Spleen (tissue), 11 donors: Measurements from ENCODE around the gene LIMA1. TPM values are rescaled to one million over a fixed set of nuclear protein-coding genes. Genes with fewer than 3 reads are reported as not detected.

Experiments
- DNase-seq: peaks from one replicate; pipeline ENCODE4 v3.0.0-alpha.2; 2020
- H3K27ac ChIP-seq, 8 donors: fragments of 200-600 bp; sonication (generic) in 7 of 8; 1 replicate in 4 of 8; 2 replicates in 4 of 8; pipeline versions ENCODE4 v1.5.0 to v1.8.0; 2016 to 2021; ENCODE audit warnings: inconsistent platforms in 4 of 8, mild to moderate bottlenecking in 4 of 8, moderate library complexity in 1 of 8
- H3K27me3 ChIP-seq, 7 donors: fragments of 200-600 bp; sonication (generic) in 6 of 7; replicated peaks in 1 of 7; 1 replicate in 4 of 7; 2 replicates in 3 of 7; pipeline versions ENCODE4 v1.5.0 to v1.8.0; 2016 to 2021; ENCODE audit warnings: inconsistent platforms in 3 of 7, mild to moderate bottlenecking in 1 of 7
- H3K36me3 ChIP-seq, 6 donors: fragments of 200-600 bp; sonication (generic) in 5 of 6; 1 replicate in 4 of 6; 2 replicates in 2 of 6; pipeline versions ENCODE4 v1.5.0 to v1.8.0; 2016 to 2021; ENCODE audit warnings: inconsistent platforms in 2 of 6
- H3K4me1 ChIP-seq, 6 donors: fragments of 200-600 bp; sonication (generic) in 5 of 6; 1 replicate in 3 of 6; 2 replicates in 3 of 6; pipeline versions ENCODE4 v1.5.0 to v1.8.0; 2016 to 2021; ENCODE audit warnings: inconsistent platforms in 3 of 6
- H3K4me3 ChIP-seq, 8 donors: fragments of 200-600 bp; sonication (generic) in 7 of 8; 1 replicate in 4 of 8; 2 replicates in 4 of 8; pipeline versions ENCODE4 v1.5.0 to v1.8.0; 2016 to 2021; ENCODE audit warnings: inconsistent platforms in 4 of 8, mild to moderate bottlenecking in 4 of 8, moderate library complexity in 2 of 8
- H3K9me3 ChIP-seq, 8 donors: fragments of 200-600 bp; sonication (generic) in 7 of 8; 1 replicate in 4 of 8; 2 replicates in 4 of 8; pipeline versions ENCODE4 v1.5.0 to v1.8.0; 2016 to 2021; ENCODE audit warnings: inconsistent platforms in 4 of 8
- CTCF ChIP-seq, 11 experiments: fragments of 200-600 bp in 7 of 11; fragments of 450-650 bp in 4 of 11; sonication (generic) in 4 of 11; IDR thresholded peaks in 8 of 11; conservative IDR thresholded peaks in 3 of 11; 1 replicate in 7 of 11; 2 replicates in 4 of 11; pipeline versions ENCODE4 v1.4.0 to v1.8.0; 2016 to 2021; ENCODE audit warnings: antibody characterized with exemption in 11 of 11, inconsistent platforms in 4 of 11, mild to moderate bottlenecking in 1 of 11
- POLR2A ChIP-seq, 3 donors: fragments of 450-650 bp; IDR thresholded peaks; one replicate each; pipeline ENCODE4 v1.5.1; 2017; ENCODE audit warnings: antibody characterized with exemption in 3 of 3, mild to moderate bottlenecking in 1 of 3
- POLR2AphosphoS5 ChIP-seq, 3 donors: sonication (generic); formaldehyde crosslinking; IDR thresholded peaks; one replicate each; pipeline ENCODE4 v1.5.1; 2017; ENCODE audit warnings: antibody characterized with exemption in 3 of 3
- WGBS, 5 donors: extraction: QIAGEN DNeasy Blood & Tissue Kit in 3 of 5; methylation state at CpG; one replicate each; pipeline versions ENCODE4 v1.1.5 to v1.1.7; 2013 to 2018; 5-methylcytosine and 5-hydroxymethylcytosine counted together
- intact Hi-C: fragments of 100-400 bp; cut with DNase I; formaldehyde crosslinking; loops from one replicate; pipeline ENCODE4 v1.15.0; 2023; ENCODE audit warnings: low total_unique reads
- microRNA-seq, 3 donors: library from miRNA; unstranded; fragments of <30 nt; microRNA quantifications; one replicate each; pipeline versions ENCODE4 to v1.1.0, GENCODE V29; 2019 to 2020
- polyA plus RNA-seq, 3 donors: library from polyadenylated mRNA; stranded (reverse); fragments of 200-250 nt; gene quantifications; one replicate each; pipeline ENCODE4 v1.2.1, GENCODE V29; 2013
- small RNA-seq, 4 donors: library from RNA; depleted of rRNA; stranded (forward); fragments of <200 nt; gene quantifications; one replicate each; pipeline ENCODE3, GENCODE V24; 2016
- total RNA-seq, 7 donors: library from RNA; depleted of rRNA in 3 of 7; stranded (reverse); fragments of >200 nt in 3 of 7; fragmentation: NEBNext Ultra II Directional in 4 of 7; extraction: Animal tissue kit (Norgen Biotek cat#: 25700) in 4 of 7; gene quantifications; one replicate each; pipeline versions ENCODE4 v1.1.0 to v1.2.1, GENCODE V29; 2016 to 2021
- donor health status: healthy with polysubstance abuse.
- donor health status: DM: no; HTN: no; CAD: no; lungs with moderate emphysema.
- donor health status: DM: no; HTN: no; CAD: no.
- donor health status: Bipolar disorder and iron deficiency.
- donor health status: healthy.
- donor health status: DM: no; HTN: no; CAD: no.
- donor health status: DM: yes; HTN: yes; CAD: no.

Gene LIMA1
- total and polyA plus RNA-seq, 10 donors: 15.3 to 102 (median 61.2) TPM

DNA sequence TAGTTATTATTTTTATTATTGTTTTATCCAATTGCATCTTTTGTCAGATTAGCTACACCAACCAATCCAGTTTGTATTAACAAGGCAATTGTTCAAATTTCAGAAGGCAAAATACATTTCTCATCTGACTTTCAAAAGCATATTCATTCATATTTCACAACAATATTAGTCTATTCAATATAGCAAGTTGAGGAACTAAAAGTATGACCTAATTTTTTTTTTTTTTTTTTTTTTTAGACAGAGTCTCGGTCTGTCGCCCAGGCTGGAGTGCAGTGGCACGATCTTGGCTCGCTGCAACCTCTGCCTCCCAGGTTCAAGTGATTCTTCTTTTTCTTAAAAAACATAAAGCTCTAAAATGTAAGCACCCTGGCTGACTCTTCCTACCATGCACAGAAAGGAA is 154.0 kb downstream of the LIMA1 start:
- TF ChIP-seq POLR2A (IDR thresholded peaks at IDR 0.05) (no peak), CTCF (IDR thresholded peaks at IDR 0.05 in 8 of 11, conservative IDR thresholded peaks at IDR 0.05 in 3 of 11) (no peak), POLR2AphosphoS5 (IDR thresholded peaks at IDR 0.05) (no peak)
- intact Hi-C loops: no loop called here
- H3K27ac ChIP-seq: no peak overlapping the region
- 61 to 78% (median 62%) methylated on average over 4 of the region's 4 CpGs for WGBS, 5 donors
- H3K36me3 ChIP-seq: peaks cover 0 to 98% (median 57%) of the 10 kb centered on the region in 6 donors
- H3K4me3 ChIP-seq: no peak overlapping the region
- no peaks in the 10 kb centered on the region for H3K27me3 ChIP-seq
- H3K9me3 ChIP-seq: no peaks in the 10 kb centered on the region
- peaks cover 0 to 48% (median 25%) of the 10 kb centered on the region in 6 donors for H3K4me1 ChIP-seq
- no peak for DNase-seq

DNA sequence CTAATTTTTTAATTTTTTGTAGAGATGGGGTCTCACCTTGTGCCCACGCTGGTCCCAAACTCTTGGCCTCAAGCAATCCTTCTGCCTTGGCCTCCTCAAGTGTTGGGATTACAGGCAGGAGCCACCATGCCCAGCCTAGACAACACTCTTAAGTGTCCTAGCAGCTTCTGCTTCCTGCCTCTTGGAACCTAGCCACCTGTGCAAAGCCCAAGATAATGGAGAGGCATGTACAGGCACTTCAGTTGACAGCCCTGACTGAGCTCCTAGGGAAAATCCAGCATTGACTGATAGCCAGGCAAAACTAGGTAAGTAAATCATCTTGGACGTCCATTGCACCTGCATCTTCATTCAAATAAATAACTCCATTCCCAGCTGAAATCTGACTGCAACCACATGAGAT is 155.8 kb downstream of the LIMA1 start:
- H3K4me1 ChIP-seq: peaks cover 0 to 46% (median 20%) of the 10 kb centered on the region in 6 donors
- peaks cover 0 to 99% (median 55%) of the 10 kb centered on the region in 6 donors for H3K36me3 ChIP-seq
- TF ChIP-seq POLR2A (IDR thresholded peaks at IDR 0.05) (no peak), POLR2AphosphoS5 (IDR thresholded peaks at IDR 0.05) (no peak), CTCF (IDR thresholded peaks at IDR 0.05 in 8 of 11, conservative IDR thresholded peaks at IDR 0.05 in 3 of 11) (no peak)
- no peak for DNase-seq
- H3K27ac ChIP-seq: no peak overlapping the region
- WGBS, 5 donors: 80 to 95% (median 87%) methylated on average over 2 of the region's 2 CpGs
- no peaks in the 10 kb centered on the region for H3K9me3 ChIP-seq
- H3K4me3 ChIP-seq: no peak overlapping the region
- intact Hi-C loops: no loop called here
- no peaks in the 10 kb centered on the region for H3K27me3 ChIP-seq

Small RNAs within 50 kb of the gene (microRNA-seq; reads per million reads assigned to microRNA genes)
- gene MIR1293: 0 reads per million in 3 donors

Small RNAs within 50 kb of the gene (small RNA-seq; reads per million reads assigned to genes)
- gene MIR1293: 0 to 0.14 (median 0) reads per million in 4 donors
- 0 reads per million in 4 donors for gene RNU6-1093P

Other genes with a start within 250 kb of the LIMA1 start
- gene ASIC1, start 225.9 kb downstream of the LIMA1 start, total RNA-seq: 1 to 10 TPM in 2 of 7 donors, under 1 TPM in 5; 0.26 to 1.3 (median 0.54) TPM
- gene ASIC1, start 225.9 kb downstream of the LIMA1 start, polyA plus RNA-seq: under 1 TPM; 0.16 to 0.33 (median 0.22) TPM
- 10 to 100 TPM; 47.3 to 85.7 (median 60.3) TPM for gene SMARCD1, start 198.2 kb downstream of the LIMA1 start, total RNA-seq
- gene SMARCD1, start 198.2 kb downstream of the LIMA1 start, polyA plus RNA-seq: 10 to 100 TPM; 17.4 to 25.3 (median 18.1) TPM
- gene GPD1, start 179.5 kb downstream of the LIMA1 start, total RNA-seq: under 1 TPM in 6 of 7 donors, not detected in 1; 0.13 to 0.79 (median 0.45) TPM
- gene GPD1, start 179.5 kb downstream of the LIMA1 start, polyA plus RNA-seq: under 1 TPM; 0.44 to 0.72 (median 0.48) TPM
- 10 to 100 TPM; 45.9 to 68.2 (median 52.7) TPM for gene COX14, start 171.3 kb downstream of the LIMA1 start, total RNA-seq
- gene COX14, start 171.3 kb downstream of the LIMA1 start, polyA plus RNA-seq: 100 to 1,000 TPM in 1 of 3 donors, 10 to 100 TPM in 2; 75.5 to 116 (median 81.9) TPM
- 10 to 100 TPM; 21.8 to 55.9 (median 41.3) TPM for gene CERS5, start 116.2 kb downstream of the LIMA1 start, total RNA-seq
- gene CERS5, start 116.2 kb downstream of the LIMA1 start, polyA plus RNA-seq: 10 to 100 TPM; 40.3 to 90.8 (median 58.1) TPM
- gene FAM186A, start 113.1 kb upstream of the LIMA1 start, total RNA-seq: not detected
- not detected for gene FAM186A, start 113.1 kb upstream of the LIMA1 start, polyA plus RNA-seq
- gene LARP4, start 117.4 kb upstream of the LIMA1 start, total RNA-seq: 10 to 100 TPM; 36.3 to 55.8 (median 48.7) TPM
- gene LARP4, start 117.4 kb upstream of the LIMA1 start, polyA plus RNA-seq: 1 to 10 TPM; 4.7 to 9.2 (median 5.6) TPM
- gene DIP2B, start 221.5 kb upstream of the LIMA1 start, total RNA-seq: 10 to 100 TPM; 46.2 to 96.4 (median 77.7) TPM
- 10 to 100 TPM in 1 of 3 donors, 1 to 10 TPM in 2; 5.6 to 10.5 (median 7.0) TPM for gene DIP2B, start 221.5 kb upstream of the LIMA1 start, polyA plus RNA-seq